Activated CD4-positive, alpha-beta T cell treated with anti-CD3 and anti-CD28 coated beads, Interleukin-2, Interleukin-6, amounts not matched to agents 100 ng/mL and 50 ng/mL, durations not matched to agents 16 hours and 8 hours (primary cell): ENCODE results near the gene LUC7L2.
"Not testable (repeated sequence)": the region's sequence is repeated elsewhere in the genome, so short reads cannot be mapped to it uniquely, and the experiment has no call there.

Experiments
- DNase-seq: peaks from one replicate; pipeline ENCODE4 v3.0.0-alpha.2; 2020

Gene LUC7L2, protein sequence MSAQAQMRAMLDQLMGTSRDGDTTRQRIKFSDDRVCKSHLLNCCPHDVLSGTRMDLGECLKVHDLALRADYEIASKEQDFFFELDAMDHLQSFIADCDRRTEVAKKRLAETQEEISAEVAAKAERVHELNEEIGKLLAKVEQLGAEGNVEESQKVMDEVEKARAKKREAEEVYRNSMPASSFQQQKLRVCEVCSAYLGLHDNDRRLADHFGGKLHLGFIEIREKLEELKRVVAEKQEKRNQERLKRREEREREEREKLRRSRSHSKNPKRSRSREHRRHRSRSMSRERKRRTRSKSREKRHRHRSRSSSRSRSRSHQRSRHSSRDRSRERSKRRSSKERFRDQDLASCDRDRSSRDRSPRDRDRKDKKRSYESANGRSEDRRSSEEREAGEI

GRCh38 chr7:139359366-139360209, at the start of gene LUC7L2:
Gene LUC7L2, plus strand, starts transcription at chr7:139359894. Its CDS starts 368 bp downstream, at chr7:139360262.
- DNase-seq = peak; percentile 100

DNA sequence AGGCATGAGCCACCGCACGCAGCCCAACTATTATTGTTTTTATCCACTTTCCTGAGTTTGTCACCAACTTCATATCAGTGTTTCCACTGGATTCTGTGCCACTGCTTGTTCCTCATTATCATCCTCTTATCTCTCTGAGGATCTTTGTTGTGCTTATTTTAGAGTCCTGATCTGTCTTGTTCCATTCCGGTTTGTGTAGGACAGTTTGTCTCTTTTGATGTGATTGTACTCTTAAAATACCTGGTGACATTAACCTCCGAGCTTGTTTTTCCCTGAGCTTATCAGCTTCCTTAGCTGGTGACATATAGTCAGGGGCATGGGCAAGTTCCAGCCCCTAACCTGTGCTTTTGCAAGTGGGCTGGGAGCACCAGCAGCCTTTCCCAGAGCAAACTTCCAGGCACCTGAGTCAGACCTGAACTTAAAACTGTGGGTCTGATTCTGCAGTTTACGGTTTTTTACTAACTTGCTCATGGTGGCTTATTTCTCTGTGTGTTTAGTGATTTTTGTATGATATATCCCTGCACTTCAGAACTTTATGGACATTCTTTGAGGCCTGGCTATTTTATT, 41.7 kb upstream of the LUC7L2 start:
- DNase-seq = no peak

GRCh38 chr7:139321071-139321745, 38.5 kb upstream of the LUC7L2 start:
- DNase-seq = peak; percentile 11

GRCh38 chr7:139324709-139325108, 35.0 kb upstream of the LUC7L2 start:
- DNase-seq = not testable (repeated sequence)

DNA sequence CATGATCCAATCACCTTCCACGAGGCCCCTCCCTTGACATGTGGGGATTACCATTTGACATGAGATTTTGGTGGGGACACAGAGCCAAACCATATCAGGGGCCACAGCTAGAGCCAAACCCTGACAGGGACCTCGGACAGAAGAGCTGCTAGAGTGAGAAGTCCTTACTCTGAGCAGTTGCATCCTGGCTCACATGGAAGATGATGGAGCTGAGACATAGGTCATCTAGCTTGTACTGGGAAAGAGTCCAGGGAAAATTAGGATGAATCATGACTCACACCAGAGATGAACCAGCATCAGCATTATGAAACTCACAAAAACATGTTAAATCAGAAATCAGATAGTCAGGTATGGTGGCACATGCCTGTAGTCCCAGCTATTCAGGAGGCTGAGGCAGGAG, 31.3 kb upstream of the LUC7L2 start:
- DNase-seq = no peak

- DNase-seq = no peak
Observed at GRCh38 chr7:139329119-139329518, 30.6 kb upstream of the LUC7L2 start.

- DNase-seq = peak; percentile 22
Observed at GRCh38 chr7:139330333-139331030, 29.2 kb upstream of the LUC7L2 start.

GRCh38 chr7:139332697-139333359, 26.9 kb upstream of the LUC7L2 start:
- no peak for DNase-seq

DNA sequence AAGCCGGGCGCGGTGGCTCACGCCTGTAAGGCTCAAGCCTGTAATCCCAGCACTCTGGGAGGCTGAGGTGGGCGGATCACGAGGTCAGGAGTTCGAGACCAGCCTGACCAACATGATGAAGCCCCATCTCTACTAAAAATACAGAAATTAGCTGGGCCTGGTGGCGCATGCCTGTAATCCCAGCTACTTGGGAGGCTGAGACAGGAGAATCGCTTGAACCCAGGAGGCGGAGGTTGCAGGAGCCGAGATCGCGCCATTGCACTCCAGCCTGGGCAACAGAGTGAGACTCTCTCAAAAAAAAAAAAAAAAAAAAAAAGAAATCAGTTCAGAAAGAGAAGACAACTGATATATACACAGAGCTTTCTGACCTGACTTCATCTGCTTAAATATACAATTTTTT, 26.3 kb upstream of the LUC7L2 start:
- DNase-seq = not testable (repeated sequence)

- no peak for DNase-seq
Observed at GRCh38 chr7:139334399-139335150, 25.1 kb upstream of the LUC7L2 start.

DNA sequence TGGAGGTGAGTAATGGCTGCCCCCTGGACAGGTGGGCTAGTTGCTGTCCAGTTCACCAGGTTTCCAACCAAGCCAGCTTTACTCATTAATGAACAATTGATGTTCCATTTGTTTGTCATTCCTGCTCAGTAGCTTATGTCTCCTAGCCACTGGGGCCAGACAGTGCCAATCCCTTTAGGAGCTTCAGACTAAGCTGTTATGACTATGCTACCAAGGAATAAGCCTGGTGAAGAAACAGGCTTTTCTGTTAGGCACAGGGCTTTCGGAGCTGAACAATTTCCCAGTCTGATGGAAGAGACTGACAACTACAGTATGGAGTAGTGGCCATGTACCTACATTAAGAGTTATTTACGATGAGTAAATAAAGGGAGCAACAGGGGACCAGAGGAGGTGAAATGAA, 20.7 kb upstream of the LUC7L2 start:
- DNase-seq = no peak

- DNase-seq = no peak
Observed at GRCh38 chr7:139339698-139340036, 20.0 kb upstream of the LUC7L2 start.

- peak; percentile 98 for DNase-seq
Observed at GRCh38 chr7:139340037-139340807, 19.5 kb upstream of the LUC7L2 start.

DNA sequence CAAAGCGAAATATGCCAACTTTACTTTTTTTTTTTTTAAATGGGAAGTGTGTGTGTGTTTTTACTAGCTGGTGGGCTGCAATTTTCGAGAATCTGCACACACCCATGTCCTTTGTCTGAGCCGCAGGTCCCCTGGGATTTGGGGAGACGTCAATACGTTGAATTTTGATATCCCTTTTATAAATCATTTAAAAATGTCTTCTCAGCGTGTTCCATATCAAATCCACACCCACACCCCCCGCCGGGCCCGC, 19.0 kb upstream of the LUC7L2 start:
- no peak for DNase-seq

DNA sequence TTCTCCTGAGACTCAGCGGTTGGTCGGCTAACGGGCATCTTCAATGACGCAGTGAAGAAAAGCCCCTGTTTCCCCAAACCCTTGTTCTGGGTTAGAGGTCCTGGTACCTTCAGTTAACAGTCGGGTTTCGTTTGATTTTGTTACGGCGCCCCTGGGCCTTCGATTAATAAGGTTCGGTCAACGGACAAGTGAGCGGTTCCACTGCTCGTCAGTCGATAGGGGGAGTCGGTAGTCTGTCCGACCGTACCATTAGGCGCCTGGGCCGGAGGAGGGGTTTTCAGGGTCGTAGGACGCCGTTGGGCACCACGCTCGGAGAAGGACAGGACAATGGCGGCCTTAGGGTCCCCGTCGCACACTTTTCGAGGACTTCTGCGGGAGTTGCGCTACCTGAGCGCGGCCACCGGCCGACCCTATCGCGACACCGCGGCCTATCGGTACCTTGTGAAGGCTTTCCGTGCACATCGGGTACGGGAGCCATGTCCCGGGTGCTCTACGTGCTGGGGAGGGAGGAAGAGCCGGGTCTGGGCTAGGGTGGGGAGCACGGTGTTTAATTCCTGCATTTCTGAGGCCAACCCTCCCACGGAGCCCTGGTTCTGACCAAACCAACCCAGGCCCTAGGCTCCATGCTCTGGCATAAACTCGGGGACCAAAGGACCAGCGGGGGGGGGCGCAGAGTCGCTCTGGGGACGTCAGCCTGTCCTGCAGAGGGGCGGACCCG, 18.5 kb upstream of the LUC7L2 start, which contains the start of gene FMC1:
Gene FMC1 (plus strand): TSS at position 280 of the 718 bp plus-strand sequence. CDS start 48 bp downstream, at position 328.
- DNase-seq = peak; percentile 94

- DNase-seq = no peak
Observed at GRCh38 chr7:139341776-139342226, 17.9 kb upstream of the LUC7L2 start.

DNA sequence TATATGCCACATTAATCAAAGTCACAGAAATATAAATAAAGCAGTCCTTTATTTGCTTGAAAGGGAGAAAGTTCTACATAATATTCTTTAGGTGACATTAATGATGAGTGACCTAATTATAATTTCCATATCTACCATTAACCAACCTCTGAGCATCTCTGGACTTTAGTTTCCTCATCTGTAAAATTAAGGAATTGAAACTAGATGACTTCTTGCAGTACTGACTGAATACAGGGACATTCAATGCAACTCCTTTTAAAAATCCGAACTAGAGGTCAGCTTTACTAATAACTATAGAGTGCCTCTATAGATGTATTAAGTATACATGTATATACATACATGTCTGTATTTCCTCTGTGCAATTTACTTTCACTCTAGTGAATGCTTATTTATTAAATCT, 14.7 kb upstream of the LUC7L2 start:
- DNase-seq = no peak

DNA sequence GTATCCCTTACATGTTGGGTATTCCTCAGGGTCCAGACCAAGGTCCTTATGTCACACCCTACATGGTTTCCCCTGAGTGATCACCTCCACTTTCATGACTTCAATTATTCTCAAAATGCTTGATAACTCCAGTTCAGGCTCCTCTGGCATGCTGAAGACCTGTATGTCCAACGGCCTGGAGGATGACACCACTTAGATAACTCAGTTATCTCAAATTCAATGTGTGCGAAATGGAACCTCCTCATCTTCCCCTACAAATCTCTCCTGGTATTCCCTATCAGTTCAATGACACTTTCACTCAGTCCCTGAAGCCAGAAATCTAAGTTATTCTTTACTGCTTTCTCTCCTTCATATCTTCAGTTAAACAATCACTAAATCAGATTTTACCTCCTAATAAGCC, 8.7 kb upstream of the LUC7L2 start:
- DNase-seq = no peak

- DNase-seq = no peak
Observed at GRCh38 chr7:139354729-139355128, 5.0 kb upstream of the LUC7L2 start.

DNA sequence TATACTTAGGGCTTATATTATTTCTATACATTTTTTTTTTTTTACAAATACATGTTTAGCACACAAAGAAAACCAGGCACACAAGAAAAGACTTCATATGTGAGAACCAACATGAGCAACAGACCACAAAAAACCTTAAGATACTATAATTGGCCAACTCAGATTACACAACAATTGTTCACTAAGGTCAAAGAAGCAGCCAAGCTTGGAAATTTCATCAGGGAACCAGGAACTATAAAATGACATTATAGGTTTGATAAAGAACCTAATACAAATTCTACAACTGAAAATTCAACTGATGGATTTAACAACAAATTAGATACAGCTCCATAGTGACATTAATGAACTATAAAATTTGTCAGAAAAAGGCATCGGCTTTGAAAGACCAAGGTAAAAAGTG, 4.4 kb upstream of the LUC7L2 start:
- DNase-seq = no peak
